HG02870 (cell line): Measurements from ENCODE around the gene TAL1.

ENCODE experiments used
- ATAC-seq: cut with Tn5 transposase; IDR thresholded peaks from one replicate; pipeline ENCODE4 v1.9.1; 2021; ENCODE audit warnings: mild to moderate bottlenecking, moderate library complexity; ENCODE audit not compliant: unreplicated experiment

TAL1 gene

GRCh38 chr1:47189844-47190508 is 42.0 kb downstream of the TAL1 start, which contains the start of gene PDZK1IP1:
Gene PDZK1IP1 (minus strand): TSS chr1:47190036. CDS start chr1:47189932, 104 bp downstream.
- no peak for ATAC-seq

- ATAC-seq, result no peak
Measured at GRCh38 chr1:47188791-47189785, 42.9 kb downstream of the TAL1 start.

- ATAC-seq, result no peak
Measured at GRCh38 chr1:47187926-47188250, 44.1 kb downstream of the TAL1 start.

- no peak for ATAC-seq
Measured at GRCh38 chr1:47187231-47187925, 44.6 kb downstream of the TAL1 start.

- ATAC-seq, result no peak
Measured at GRCh38 chr1:47186267-47187185, 45.5 kb downstream of the TAL1 start.

GRCh38 chr1:47184822-47185677 is 47.0 kb downstream of the TAL1 start:
- no peak for ATAC-seq

GRCh38 chr1:47184090-47184821 is 47.8 kb downstream of the TAL1 start:
- ATAC-seq, result no peak

- no peak for ATAC-seq
Measured at GRCh38 chr1:47183308-47184089, 48.5 kb downstream of the TAL1 start.

GRCh38 chr1:47182676-47183235 is 49.3 kb downstream of the TAL1 start:
- no peak for ATAC-seq

- no peak for ATAC-seq
Measured at GRCh38 chr1:47181955-47182675, 49.9 kb downstream of the TAL1 start.

GRCh38 chr1:47181095-47181954 is 50.7 kb downstream of the TAL1 start:
- ATAC-seq, result no peak

- no peak for ATAC-seq
Measured at GRCh38 chr1:47180603-47181094, 51.4 kb downstream of the TAL1 start.

- no peak for ATAC-seq
Measured at GRCh38 chr1:47179988-47180563, 51.9 kb downstream of the TAL1 start.

- peak; percentile 74 for ATAC-seq
Measured at GRCh38 chr1:47179017-47179987, 52.7 kb downstream of the TAL1 start.
